IMR-90 (cell line): ENCODE measurements around the gene C2CD4B. TPM values are rescaled to one million over a fixed set of nuclear protein-coding genes. Genes with fewer than 3 reads are reported as not detected.

Experiments used
- ATAC-seq: fragments of 200-7000 bp; cut with Tn5 transposase; 2 replicates; pipeline ENCODE4 v1.9.1; 2020; ENCODE audit warnings: low read depth, mild to moderate bottlenecking, moderate library complexity
- BruUV-seq: library from RNA; stranded (reverse); fragments of 400-500 nt; replicated peaks from 2 replicates; lab custom pipeline; 2021; lab: Mats Ljungman, UMichigan
- CTCF ChIA-PET: fragments of 300-600 bp; formaldehyde crosslinking; extraction: SDS; loops from one replicate; lab custom pipeline; 2021; ENCODE audit warnings: antibody characterized with exemption; lab: Yijun Ruan, JAX
- POLR2A ChIA-PET: fragments of 300-600 bp; sonication (Branson Sonifier 250); formaldehyde crosslinking; loops from one replicate; lab custom pipeline; 2022; ENCODE audit warnings: antibody characterized with exemption; ENCODE audit not compliant: unreplicated experiment; lab: Charles Lee
- DNase-seq: peaks from one replicate; pipeline ENCODE4 v3.0.0; 2013
- H2AFZ ChIP-seq: replicated peaks from 2 replicates; pipeline ENCODE3; 2013; ENCODE audit warnings: low read length, mild to moderate bottlenecking; ENCODE audit not compliant: poor library complexity
- H2AK5ac ChIP-seq: 2 replicates; pipeline ENCODE4 v1.6.1; 2013; ENCODE audit warnings: low read depth, low read length, inconsistent platforms
- H2AK9ac ChIP-seq: replicated peaks from 2 replicates; pipeline ENCODE3; 2013; ENCODE audit warnings: mild to moderate bottlenecking, low read depth, low read length, moderate library complexity; ENCODE audit not compliant: poor library complexity
- H2BK120ac ChIP-seq: 2 replicates; pipeline ENCODE4 v1.6.1; 2013; ENCODE audit warnings: low read depth, low read length, inconsistent platforms
- H2BK15ac ChIP-seq: 3 replicates; pipeline ENCODE4 v1.6.1; 2013; ENCODE audit warnings: low read depth, low read length, inconsistent platforms
- H2BK20ac ChIP-seq: 2 replicates; pipeline ENCODE4 v1.6.1; 2013; ENCODE audit warnings: low read depth, mild to moderate bottlenecking, inconsistent platforms, low read length, moderate library complexity
- H2BK5ac ChIP-seq: 2 replicates; pipeline ENCODE4 v1.6.1; 2013; ENCODE audit warnings: mild to moderate bottlenecking, low read depth, low read length, inconsistent platforms; ENCODE audit not compliant: poor library complexity, severe bottlenecking
- H3K14ac ChIP-seq: replicated peaks from 2 replicates; pipeline ENCODE4 v1.6.1; 2013; ENCODE audit warnings: low read depth, low read length, inconsistent platforms
- H3K18ac ChIP-seq: 2 replicates; pipeline ENCODE4 v1.6.1; 2013; ENCODE audit warnings: low read depth, low read length, control low read depth
- H3K23ac ChIP-seq: 2 replicates; pipeline ENCODE4 v1.6.1; 2013; ENCODE audit warnings: low read depth, low read length, inconsistent platforms
- H3K27ac ChIP-seq: 2 replicates; pipeline ENCODE4 v1.5.1; 2013; ENCODE audit warnings: mild to moderate bottlenecking, control low read depth, low read length; ENCODE audit not compliant: insufficient read depth
- H3K27me3 ChIP-seq: 2 replicates; pipeline ENCODE4 v1.6.1; 2013; ENCODE audit warnings: low read length; ENCODE audit not compliant: control insufficient read depth, insufficient read depth
- H3K36me3 ChIP-seq: 2 replicates; pipeline ENCODE4 v1.6.1; 2013; ENCODE audit warnings: low read length, mixed read lengths; ENCODE audit not compliant: control insufficient read depth, insufficient read depth
- H3K4ac ChIP-seq: 2 replicates; pipeline ENCODE4 v1.6.1; 2013; ENCODE audit warnings: low read depth, low read length, inconsistent platforms
- H3K4me1 ChIP-seq: 2 replicates; pipeline ENCODE4 v1.6.1; 2013; ENCODE audit warnings: low read length, mixed read lengths; ENCODE audit not compliant: control insufficient read depth, insufficient read depth
- H3K4me2 ChIP-seq: 2 replicates; pipeline ENCODE4 v1.6.1; 2013; ENCODE audit warnings: low read depth, mild to moderate bottlenecking, control low read depth, low read length, moderate library complexity
- H3K4me3 ChIP-seq: 2 replicates; pipeline ENCODE4 v1.5.1; 2013; ENCODE audit warnings: low read depth, mild to moderate bottlenecking, control low read depth, low read length, moderate library complexity; ENCODE audit not compliant: insufficient read depth
- H3K56ac ChIP-seq: 2 replicates; pipeline ENCODE4 v1.6.1; 2013; ENCODE audit warnings: low read length, inconsistent platforms; ENCODE audit not compliant: insufficient read depth; ENCODE audit errors: extremely low read depth
- H3K79me1 ChIP-seq, 2 experiments: 2 replicates each; pipeline ENCODE4 v1.6.1; 2013; ENCODE audit warnings: low read length in 2 of 2, inconsistent platforms in 1 of 2, low read depth in 1 of 2
- H3K9ac ChIP-seq: 2 replicates; pipeline ENCODE4 v1.6.1; 2013; ENCODE audit warnings: low read depth, low read length, control low read depth
- H3K9me1 ChIP-seq: 2 replicates; pipeline ENCODE4 v1.6.1; 2013; ENCODE audit warnings: low read length, inconsistent platforms; ENCODE audit not compliant: insufficient read depth
- H3K9me3 ChIP-seq: 2 replicates; pipeline ENCODE4 v1.6.1; 2013; ENCODE audit warnings: low read length; ENCODE audit not compliant: control insufficient read depth, insufficient read depth
- H4K20me1 ChIP-seq: 2 replicates; pipeline ENCODE4 v1.6.1; 2013; ENCODE audit warnings: low read length, inconsistent platforms; ENCODE audit not compliant: insufficient read depth
- H4K5ac ChIP-seq: 2 replicates; pipeline ENCODE4 v1.6.1; 2013; ENCODE audit warnings: mild to moderate bottlenecking, low read depth, low read length, control low read depth
- H4K8ac ChIP-seq, 2 experiments: 2 replicates each; pipeline ENCODE4 v1.6.1; 2013; ENCODE audit warnings: low read depth in 2 of 2, low read length in 2 of 2, control low read depth in 1 of 2, inconsistent platforms in 1 of 2
- H4K91ac ChIP-seq: 2 replicates; pipeline ENCODE4 v1.6.1; 2013; ENCODE audit warnings: low read depth, low read length, inconsistent platforms; ENCODE audit not compliant: insufficient read depth
- RFX5 ChIP-seq: IDR thresholded peaks from 2 replicates; pipeline ENCODE4 v1.8.0; 2012; ENCODE audit warnings: low read depth, mild to moderate bottlenecking, low read length, moderate library complexity
- USF2 ChIP-seq: fragments of 150-350 bp; IDR thresholded peaks from 2 replicates; pipeline ENCODE4 v1.6.1; 2017; ENCODE audit warnings: mild to moderate bottlenecking, antibody characterized with exemption, low read length, low read depth
- WGBS, 2 experiments: methylation state at CpG; one replicate each; pipeline versions ENCODE4 v1.1.5 to v1.1.7; 2013; ENCODE audit warnings: missing lambda C conversion rate in 2 of 2; ENCODE audit not compliant: insufficient read length in 1 of 2; ENCODE audit errors: extremely low coverage in 2 of 2; 5-methylcytosine and 5-hydroxymethylcytosine counted together
- dilution Hi-C: fragments of 300-500 bp; cut with HindIII; formaldehyde crosslinking; loops from one replicate; pipeline ENCODE4 v1.14.3; 2018; ENCODE audit warnings: low sequenced_read_pairs; ENCODE audit not compliant: unreplicated experiment
- in situ Hi-C: fragments of 300-500 bp; cut with MboI; formaldehyde crosslinking; loops from 3 replicates; pipeline ENCODE4 v1.14.3; 2019; ENCODE audit warnings: low sequenced_read_pairs, inconsistent platforms, mixed read lengths
- intact Hi-C: fragments of 100-400 bp; cut with micrococcal nuclease; formaldehyde crosslinking; loops from 2 replicates; pipeline ENCODE4 v1.10.0; 2022
- polyA plus RNA-seq, 3 experiments: library from polyadenylated mRNA; depleted of rRNA; stranded (reverse); fragments of >200 nt; gene quantifications; 2 replicates each; pipeline ENCODE4 v1.2.3, GENCODE V29; 2012; ENCODE audit warnings: low replicate concordance in 1 of 3
- total RNA-seq: library from RNA; depleted of rRNA; stranded (reverse); fragments of >200 nt; gene quantifications from 2 replicates; pipeline ENCODE4 v1.2.3, GENCODE V29; 2012

Gene C2CD4B
- total and polyA plus RNA-seq, 2 of the 4 experiments (the other 2 are of a cell fraction), result not detected

GRCh38 chr15:62190675-62191074, 25.6 kb upstream of the C2CD4B start:
- DNase-seq, result no peak
- Histone ChIP-seq H3K4me2 (no peak overlapping the region), H2BK15ac (no peak overlapping the region), H2AK9ac (no peak overlapping the region), H2AFZ (no peak overlapping the region), H3K9me3 (no peaks in the 10 kb centered on the region), H3K56ac (no peak overlapping the region), H2BK20ac (no peak overlapping the region), H4K8ac (no peak overlapping the region), H3K4me3 (no peak overlapping the region), H3K27ac (no peak overlapping the region), H3K4me1 (no peaks in the 10 kb centered on the region), H4K91ac (no peak overlapping the region), H3K36me3 (no peaks in the 10 kb centered on the region), H2BK120ac (no peak overlapping the region), H2AK5ac (no peak overlapping the region), H3K23ac (no peak overlapping the region), H3K18ac (no peak overlapping the region), H3K4ac (no peak overlapping the region), H2BK5ac (no peak overlapping the region), H3K9me1 (no peaks in the 10 kb centered on the region), H3K79me1 (no peaks in the 10 kb centered on the region), H4K20me1 (no peaks in the 10 kb centered on the region), H3K9ac (no peak overlapping the region), H3K14ac (no peak overlapping the region), H4K5ac (no peak overlapping the region), H3K27me3 (peaks cover 7% of the 10 kb centered on the region; the same call in 1 of the 2 replicates)
- in situ Hi-C loops (no loop called here), intact Hi-C loops (no loop called here), dilution Hi-C loops (no loop called here)
- ChIA-PET POLR2A (no interaction called here), CTCF (no interaction called here)
- BruUV-seq, result no TSS peak
- WGBS, 2 experiments, result 40% methylated on average over 1 of the region's 2 CpGs; no CpG with 5 or more reads in 1 of the 2 experiments
- no peak for ATAC-seq
- TF ChIP-seq USF2 (no peak), RFX5 (no peak)
